Measurements from ENCODE around the gene TMTC2. TPM values are rescaled to one million over a fixed set of nuclear protein-coding genes. Genes with fewer than 3 reads are reported as not detected.

The TMTC2 gene
- total and polyA plus RNA-seq, 2 donors from 2014 or later, result 6.0 to 32.9 TPM

GRCh38 chr12:82832096-82832495 lies 145.4 kb downstream of the TMTC2 start:
- FAIRE-seq, result peak; percentile 13
- Histone ChIP-seq H3K9ac (ENCODE audit: low read length in 3 of 3) (no peak overlapping the region), H3K27me3 (ENCODE audit: control insufficient read depth, insufficient read depth, low read length) (no peaks in the 10 kb centered on the region), H3K4me1 (ENCODE audit: control insufficient read depth in 2 of 3, insufficient read depth in 2 of 3, low read depth in 1 of 3, low read length in 3 of 3) (no peaks in the 10 kb centered on the region), H3K9me3 (ENCODE audit: control insufficient read depth in 2 of 3, insufficient read depth in 1 of 3, low read length in 3 of 3) (no peaks in the 10 kb centered on the region), H3K27ac (ENCODE audit: low read depth in 2 of 2, low read length in 2 of 2) (no peak overlapping the region), H3K4me3 (ENCODE audit: low read length in 3 of 3) (no peak overlapping the region), H3K36me3 (ENCODE audit: control insufficient read depth in 2 of 3, insufficient read depth in 3 of 3, low read length in 3 of 3) (no peaks in the 10 kb centered on the region)
- no peak for TF ChIP-seq CTCF (IDR thresholded peaks at IDR 0.05; ENCODE audit: borderline replicate concordance, extremely low read depth, insufficient read depth)
- intact Hi-C loops (cut with DNase I), result no loop called here
- DNase-seq, result no peak

DNA sequence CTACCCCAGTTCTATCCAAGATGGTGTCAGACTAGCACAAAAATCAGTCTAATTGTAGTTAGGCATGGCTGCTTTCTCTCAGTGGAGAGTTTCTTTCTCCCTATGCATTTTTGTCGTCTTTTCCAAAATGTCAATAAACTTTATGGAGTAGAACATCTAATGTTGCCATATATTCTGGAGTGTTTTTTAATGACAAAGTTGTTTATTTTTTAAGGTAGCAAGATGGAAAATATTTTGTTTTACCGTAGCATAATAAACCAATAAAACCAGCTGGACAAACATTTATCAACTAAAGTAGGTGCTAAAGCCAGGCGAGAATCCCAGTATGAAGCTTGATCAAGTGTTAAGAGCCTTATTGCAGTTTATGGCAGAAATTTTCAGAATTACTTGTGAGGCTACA lies 146.3 kb downstream of the TMTC2 start:
- Histone ChIP-seq H3K9me3 (ENCODE audit: control insufficient read depth in 2 of 3, insufficient read depth in 1 of 3, low read length in 3 of 3) (no peaks in the 10 kb centered on the region), H3K4me3 (ENCODE audit: low read length in 3 of 3) (no peak overlapping the region), H3K4me1 (ENCODE audit: control insufficient read depth in 2 of 3, insufficient read depth in 2 of 3, low read depth in 1 of 3, low read length in 3 of 3) (no peaks in the 10 kb centered on the region), H3K27ac (ENCODE audit: low read depth in 2 of 2, low read length in 2 of 2) (no peak overlapping the region), H3K27me3 (ENCODE audit: control insufficient read depth, insufficient read depth, low read length) (no peaks in the 10 kb centered on the region), H3K36me3 (ENCODE audit: control insufficient read depth in 2 of 3, insufficient read depth in 3 of 3, low read length in 3 of 3) (no peaks in the 10 kb centered on the region), H3K9ac (ENCODE audit: low read length in 3 of 3) (no peak overlapping the region)
- no peak for TF ChIP-seq CTCF (IDR thresholded peaks at IDR 0.05; ENCODE audit: borderline replicate concordance, extremely low read depth, insufficient read depth)
- peak in 2 of 5 donors; percentile 25 to 35 for DNase-seq
- no peak for FAIRE-seq
- intact Hi-C loops (cut with DNase I), result no loop called here

DNA sequence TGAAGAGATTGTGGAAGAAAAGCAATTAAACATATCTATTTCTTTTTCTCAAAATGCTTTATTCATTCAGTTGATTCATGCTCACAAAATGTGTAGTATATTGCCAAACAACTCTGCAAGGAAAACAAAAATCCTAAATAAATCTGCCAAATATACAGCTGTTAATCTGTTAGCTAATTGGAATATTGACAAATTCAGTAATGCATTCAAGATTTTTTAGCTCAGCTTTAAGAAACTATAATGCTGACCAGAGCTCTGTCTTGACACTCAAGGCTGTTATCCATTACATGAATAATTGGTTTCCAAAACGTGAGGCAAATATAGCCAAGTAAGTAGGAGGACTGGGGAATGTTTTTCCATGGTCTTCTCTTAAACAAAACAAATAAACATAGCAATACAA lies 146.8 kb downstream of the TMTC2 start:
- Histone ChIP-seq H3K4me3 (ENCODE audit: low read length in 3 of 3) (no peak overlapping the region), H3K36me3 (ENCODE audit: control insufficient read depth in 2 of 3, insufficient read depth in 3 of 3, low read length in 3 of 3) (no peaks in the 10 kb centered on the region), H3K27me3 (ENCODE audit: control insufficient read depth, insufficient read depth, low read length) (no peaks in the 10 kb centered on the region), H3K4me1 (ENCODE audit: control insufficient read depth in 2 of 3, insufficient read depth in 2 of 3, low read depth in 1 of 3, low read length in 3 of 3) (no peaks in the 10 kb centered on the region), H3K9ac (ENCODE audit: low read length in 3 of 3) (no peak overlapping the region), H3K9me3 (ENCODE audit: control insufficient read depth in 2 of 3, insufficient read depth in 1 of 3, low read length in 3 of 3) (no peaks in the 10 kb centered on the region), H3K27ac (ENCODE audit: low read depth in 2 of 2, low read length in 2 of 2) (no peak overlapping the region)
- TF ChIP-seq CTCF (IDR thresholded peaks at IDR 0.05; ENCODE audit: borderline replicate concordance, extremely low read depth, insufficient read depth), result no peak
- FAIRE-seq, result no peak
- intact Hi-C loops (cut with DNase I), result no loop called here
- peak in 1 of 5 donors; percentile 50 for DNase-seq

- no peak overlapping the region for H3K27ac ChIP-seq (ENCODE audit: low read depth in 2 of 2, low read length in 2 of 2)
- no peak for FAIRE-seq
- H3K4me1 ChIP-seq (ENCODE audit: control insufficient read depth in 2 of 3, insufficient read depth in 2 of 3, low read depth in 1 of 3, low read length in 3 of 3), result no peaks in the 10 kb centered on the region
- no peak overlapping the region for H3K4me3 ChIP-seq (ENCODE audit: low read length in 3 of 3)
- no peak for DNase-seq
- no peaks in the 10 kb centered on the region for H3K27me3 ChIP-seq (ENCODE audit: control insufficient read depth, insufficient read depth, low read length)
- no peak for TF ChIP-seq CTCF (IDR thresholded peaks at IDR 0.05; ENCODE audit: borderline replicate concordance, extremely low read depth, insufficient read depth)
- no peaks in the 10 kb centered on the region for H3K9me3 ChIP-seq (ENCODE audit: control insufficient read depth in 2 of 3, insufficient read depth in 1 of 3, low read length in 3 of 3)
- no peak overlapping the region for H3K9ac ChIP-seq (ENCODE audit: low read length in 3 of 3)
- intact Hi-C loops (cut with DNase I), result no loop called here
- no peaks in the 10 kb centered on the region for H3K36me3 ChIP-seq (ENCODE audit: control insufficient read depth in 2 of 3, insufficient read depth in 3 of 3, low read length in 3 of 3)
These were observed 148.5 kb downstream of the TMTC2 start for GRCh38 chr12:82835217-82835616.
